ENCODE measurements around the gene CYB561. TPM values are rescaled to one million over a fixed set of nuclear protein-coding genes. Genes with fewer than 3 reads are reported as not detected.

Gene CYB561
- total and polyA plus RNA-seq, 2 of the 4 experiments (the other 2 are of a cell fraction): 2.5 to 3.0 TPM

GRCh38 chr17:63419398-63419797 is 26.7 kb downstream of the CYB561 start:
- Histone ChIP-seq H2BK120ac (ENCODE audit: low read depth, low read length) (no peak overlapping the region), H3K79me1 (ENCODE audit: low read depth in 1 of 2, low read length in 2 of 2) (0 out of 4 replicates have a peak, but pooled peaks cover 0 to 2% of the 10 kb centered on the region in 2 experiments), H3K18ac (ENCODE audit: low read depth, low read length) (no peak overlapping the region), H4K20me1 (ENCODE audit: insufficient read depth, low read length) (no peaks in the 10 kb centered on the region), H3K4me3 (ENCODE audit: insufficient read depth, low read depth, low read length) (no peak overlapping the region), H3K4ac (ENCODE audit: low read depth, low read length) (no peak overlapping the region), H3K9me1 (ENCODE audit: insufficient read depth, low read length) (no peaks in the 10 kb centered on the region; the same call in 1 of the 2 replicates), H3K9me3 (ENCODE audit: control insufficient read depth, insufficient read depth, low read length) (no peaks in the 10 kb centered on the region), H2BK15ac (ENCODE audit: low read depth, low read length) (no peak overlapping the region), H2BK20ac (ENCODE audit: low read depth, low read length) (no peak overlapping the region), H3K23ac (ENCODE audit: low read depth, low read length) (no peak overlapping the region), H2AFZ (replicated peaks; ENCODE audit: low read length, poor library complexity) (no peak overlapping the region), H4K5ac (ENCODE audit: low read depth, low read length) (no peak overlapping the region), H3K27ac (ENCODE audit: insufficient read depth, low read length) (no peak overlapping the region), H2AK9ac (replicated peaks; ENCODE audit: low read depth, low read length, poor library complexity) (no peak overlapping the region), H3K14ac (replicated peaks; ENCODE audit: low read depth, low read length) (no peak overlapping the region), H3K36me3 (ENCODE audit: control insufficient read depth, insufficient read depth, low read length) (peaks cover 72% of the 10 kb centered on the region), H3K4me1 (ENCODE audit: control insufficient read depth, insufficient read depth, low read length) (no peaks in the 10 kb centered on the region), H3K27me3 (ENCODE audit: control insufficient read depth, insufficient read depth, low read length) (no peaks in the 10 kb centered on the region), H4K91ac (ENCODE audit: insufficient read depth, low read depth, low read length) (no peak overlapping the region), H4K8ac (ENCODE audit: low read depth in 2 of 2, low read length in 2 of 2) (no peak overlapping the region), H3K9ac (ENCODE audit: low read depth, low read length) (no peak overlapping the region), H2AK5ac (ENCODE audit: low read depth, low read length) (no peak overlapping the region), H3K4me2 (ENCODE audit: low read depth, low read length) (no peak overlapping the region), H3K56ac (ENCODE audit: extremely low read depth, insufficient read depth, low read length) (no peak overlapping the region), H2BK5ac (ENCODE audit: low read depth, low read length, poor library complexity, severe bottlenecking) (no peak overlapping the region)
- BruUV-seq (replicated peaks): no TSS peak
- WGBS, 2 experiments (ENCODE audit: extremely low coverage in 2 of 2, insufficient read length in 1 of 2): 80% methylated on average over 1 of the region's 2 CpGs; no CpG with 5 or more reads in 1 of the 2 experiments
- ChIA-PET CTCF (interaction anchor here (1.6 kb wide), 1 partner anchor 12 kb away, joined by 4 read pairs; no protein-coding TSS in a partner anchor), POLR2A (ENCODE audit: unreplicated experiment) (no interaction called here)
- ATAC-seq (ENCODE audit: low read depth) (no peak), DNase-seq (no peak)
- dilution Hi-C loops (cut with HindIII; ENCODE audit: low sequenced_read_pairs, unreplicated experiment) (no loop called here), in situ Hi-C loops (cut with MboI; ENCODE audit: low sequenced_read_pairs) (no loop called here), intact Hi-C loops (cut with micrococcal nuclease) (no loop called here)
- TF ChIP-seq SMC3 (IDR thresholded peaks at IDR 0.05; ENCODE audit: low read depth, low read length): no peak
- peak; percentile 93 for TF ChIP-seq MAFK (IDR thresholded peaks at IDR 0.05; ENCODE audit: low read depth, low read length)

All from IMR-90 (cell line).